GM19023 (cell line): ENCODE results near the gene SDE2.
"Not testable (repeated sequence)": the region's sequence is repeated elsewhere in the genome, so short reads cannot be mapped to it uniquely, and the experiment has no call there.

Experiments
- ATAC-seq: cut with Tn5 transposase; IDR thresholded peaks from one replicate; pipeline ENCODE4 v1.9.1; 2021; ENCODE audit warnings: mild to moderate bottlenecking, moderate library complexity; ENCODE audit not compliant: unreplicated experiment

Gene SDE2

DNA sequence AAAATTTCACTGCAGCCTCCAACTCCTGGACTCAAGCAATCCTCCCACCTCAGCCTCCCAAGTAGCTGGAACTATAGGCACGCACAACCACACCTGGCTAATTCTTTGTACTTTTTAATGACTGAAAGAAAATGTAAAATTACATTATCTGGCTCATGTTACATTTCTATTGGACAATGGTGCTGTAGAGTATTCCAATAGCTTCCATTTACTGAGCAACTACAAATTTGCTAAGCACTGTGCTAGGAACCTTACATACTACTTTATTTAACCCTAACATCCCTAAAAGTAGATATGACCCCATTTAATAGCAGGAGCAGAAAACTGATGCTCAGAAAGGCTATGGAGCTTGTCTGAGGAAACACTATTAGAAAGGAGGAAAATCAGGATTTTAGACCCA lies 19.7 kb downstream of the SDE2 start:
- no peak for ATAC-seq

DNA sequence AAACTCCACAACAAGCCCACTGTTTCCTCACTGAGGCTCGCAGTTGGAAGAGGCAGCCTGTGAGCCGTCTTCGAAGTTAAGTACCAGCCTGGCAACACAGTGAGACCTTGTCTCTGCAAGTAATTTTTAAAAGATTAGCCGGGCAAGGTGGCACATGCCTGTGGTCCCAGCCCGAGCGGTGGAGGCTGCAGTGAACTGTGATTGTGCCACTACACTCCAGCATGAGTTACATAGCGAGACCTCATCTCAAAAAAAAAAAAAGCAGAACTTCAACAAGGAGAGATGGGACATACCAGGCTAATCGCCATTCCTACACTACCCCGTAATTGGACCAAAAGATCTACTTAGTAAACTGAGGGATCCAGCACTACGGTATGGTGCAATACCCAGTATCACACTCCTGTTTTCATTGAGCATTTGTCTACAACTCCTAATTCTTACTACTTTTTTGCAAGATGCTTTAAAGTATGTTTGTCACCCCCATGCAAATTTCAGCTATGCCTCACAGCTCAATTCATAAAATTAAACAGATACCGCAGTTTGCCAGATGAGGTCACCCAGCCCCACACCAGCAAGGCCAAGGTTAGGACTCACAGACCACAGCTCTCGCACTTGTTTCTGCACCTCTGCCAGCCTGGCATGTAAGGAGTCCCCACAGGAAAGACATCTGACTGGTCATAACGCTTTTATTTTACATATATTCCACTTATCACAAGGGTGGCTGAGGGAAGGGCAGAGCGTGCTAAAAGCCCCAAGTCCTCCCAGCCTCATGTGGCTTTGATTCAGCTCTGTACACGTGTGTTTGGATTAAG lies 21.0 kb downstream of the SDE2 start:
- ATAC-seq: peak; percentile 51

DNA sequence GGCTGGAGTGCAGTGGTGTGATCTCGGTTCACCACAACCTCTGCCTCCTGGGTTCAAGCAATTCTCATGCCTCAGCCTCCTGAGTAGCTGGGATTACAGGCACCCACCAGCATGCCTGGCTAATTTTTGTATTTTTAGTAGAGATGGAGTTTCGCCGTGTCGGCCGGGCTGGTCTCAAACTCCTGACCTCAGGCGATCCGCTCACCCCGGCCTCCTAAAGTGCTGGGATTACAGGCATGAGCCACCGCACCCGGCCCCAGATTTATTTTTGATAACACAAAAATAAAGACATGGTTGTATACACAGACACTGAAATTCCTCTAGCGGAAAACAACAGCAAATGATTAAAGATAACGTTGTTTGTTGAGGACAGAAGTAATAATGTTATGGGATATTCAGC lies 24.0 kb downstream of the SDE2 start:
- ATAC-seq: not testable (repeated sequence)

DNA sequence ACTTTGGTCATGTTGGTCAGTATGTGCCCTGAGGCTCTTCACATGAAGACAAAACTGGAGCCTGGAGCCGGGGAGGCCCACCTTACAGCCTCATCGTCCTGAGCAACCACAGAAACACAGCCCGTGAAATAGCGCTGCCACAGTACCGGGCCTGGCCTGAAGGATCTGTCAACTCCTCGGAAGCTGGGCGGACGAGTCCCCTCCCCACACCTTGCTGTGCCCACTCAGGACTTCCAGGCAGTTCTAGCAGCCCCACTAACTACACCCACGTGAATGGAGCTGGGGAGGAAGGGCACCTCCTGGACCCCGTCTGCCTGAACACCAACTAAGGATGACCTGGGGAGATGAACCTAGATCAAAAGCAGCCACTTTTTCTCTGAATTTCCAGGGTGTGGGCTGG lies 24.7 kb downstream of the SDE2 start:
- ATAC-seq: no peak

DNA sequence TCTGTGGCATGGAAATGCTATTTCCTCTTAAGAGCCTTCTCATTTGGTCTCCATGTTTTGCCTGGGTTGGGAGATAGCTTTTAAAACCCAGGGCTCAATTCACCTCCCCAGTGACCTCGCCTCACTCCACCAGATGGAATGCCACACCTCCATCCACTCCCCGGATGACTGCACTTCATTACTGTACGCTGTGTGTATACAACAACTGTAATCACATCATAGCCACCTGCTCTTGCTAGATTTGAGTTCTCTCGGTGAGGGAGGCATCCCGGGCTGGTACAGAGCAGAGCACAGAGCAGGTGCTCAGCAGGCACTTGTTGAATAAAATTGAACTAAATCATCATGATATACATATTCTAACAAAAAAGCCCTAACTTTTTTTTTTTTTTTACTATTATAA lies 26.0 kb downstream of the SDE2 start:
- ATAC-seq: no peak

DNA sequence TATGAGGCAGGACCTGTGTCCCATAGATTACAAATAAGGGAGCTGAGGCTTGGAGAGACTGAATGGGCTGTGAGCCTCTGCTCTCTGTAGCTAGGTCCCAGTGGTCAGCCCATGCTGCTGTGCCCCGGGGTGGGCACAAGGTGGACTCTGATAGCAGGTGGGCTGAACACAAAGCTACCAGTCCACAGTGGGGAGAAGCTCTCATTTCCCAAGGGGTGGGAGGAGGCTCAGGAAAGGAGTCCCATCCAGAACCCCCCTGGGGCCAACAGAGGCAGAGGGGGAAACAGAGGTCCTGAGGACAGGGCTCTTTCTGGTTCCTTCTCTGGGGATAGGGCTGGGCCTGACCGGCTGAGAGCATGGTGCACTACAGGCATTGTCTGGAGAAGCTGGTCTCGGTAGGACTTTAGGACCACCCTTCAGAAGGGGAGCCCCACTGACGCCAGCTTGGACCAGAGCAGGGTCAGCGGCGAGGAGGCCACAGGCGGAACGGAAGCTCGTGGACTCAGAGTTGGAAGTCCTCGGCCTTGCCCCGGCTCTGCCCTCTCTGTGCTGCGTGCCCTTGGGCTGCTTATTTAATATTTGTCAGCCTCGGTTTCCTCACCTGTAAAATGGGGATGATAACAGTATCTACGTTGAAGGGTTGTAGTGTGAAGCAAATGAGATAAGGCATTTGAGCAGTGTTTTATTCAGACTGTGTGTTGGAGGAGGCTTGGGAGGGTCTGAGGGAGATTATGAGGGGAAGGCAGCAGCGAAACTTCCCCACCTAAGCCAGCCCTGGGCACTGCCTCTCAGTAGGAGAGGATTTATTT lies 26.6 kb downstream of the SDE2 start:
- ATAC-seq: no peak

DNA sequence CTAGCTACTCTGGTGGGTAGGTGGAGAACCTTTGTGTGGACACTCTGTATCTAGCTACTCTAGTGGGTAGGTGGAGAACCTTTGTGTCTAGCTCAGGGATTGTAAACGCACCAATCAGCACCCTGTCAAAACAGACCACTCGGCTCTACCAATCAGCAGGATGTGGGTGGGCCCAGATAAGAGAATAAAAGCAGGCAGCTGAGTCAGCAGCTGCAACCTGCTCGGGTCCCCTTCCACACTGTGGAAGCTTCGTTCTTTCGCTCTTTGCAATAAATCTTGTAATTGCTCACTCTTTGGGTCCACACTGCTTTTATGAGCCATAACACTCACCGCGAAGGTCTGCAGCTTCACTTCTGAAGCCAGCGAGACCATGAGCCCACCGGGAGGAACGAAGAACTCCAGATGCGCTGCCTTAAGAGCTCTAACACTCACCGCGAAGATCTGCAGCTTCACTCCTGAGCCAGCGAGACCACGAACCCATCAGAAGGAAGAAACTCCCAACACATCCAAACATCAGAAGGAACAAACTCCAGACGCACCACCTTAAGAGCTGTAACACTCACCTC lies 28.5 kb downstream of the SDE2 start:
- not testable (repeated sequence) for ATAC-seq

DNA sequence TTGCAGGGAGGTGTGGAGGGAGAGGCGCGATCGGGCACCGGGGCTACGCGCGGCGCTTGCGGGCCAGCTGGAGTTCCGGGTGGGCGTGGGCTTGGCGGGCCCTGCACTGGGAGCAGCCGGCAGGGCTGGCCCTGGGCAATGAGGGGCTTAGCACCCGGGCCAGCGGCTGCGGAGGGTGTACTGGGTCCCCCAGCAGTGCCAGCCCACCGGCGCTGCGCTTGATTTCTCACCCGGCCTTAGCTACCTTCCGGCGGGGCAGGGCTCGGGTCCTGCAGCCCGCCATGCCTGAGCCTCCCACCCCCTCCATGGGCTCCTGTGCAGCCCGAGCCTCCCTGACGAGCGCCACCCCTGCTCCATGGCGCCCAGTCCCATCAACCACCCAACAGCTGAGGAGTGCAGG lies 29.4 kb downstream of the SDE2 start:
- ATAC-seq: not testable (repeated sequence)

DNA sequence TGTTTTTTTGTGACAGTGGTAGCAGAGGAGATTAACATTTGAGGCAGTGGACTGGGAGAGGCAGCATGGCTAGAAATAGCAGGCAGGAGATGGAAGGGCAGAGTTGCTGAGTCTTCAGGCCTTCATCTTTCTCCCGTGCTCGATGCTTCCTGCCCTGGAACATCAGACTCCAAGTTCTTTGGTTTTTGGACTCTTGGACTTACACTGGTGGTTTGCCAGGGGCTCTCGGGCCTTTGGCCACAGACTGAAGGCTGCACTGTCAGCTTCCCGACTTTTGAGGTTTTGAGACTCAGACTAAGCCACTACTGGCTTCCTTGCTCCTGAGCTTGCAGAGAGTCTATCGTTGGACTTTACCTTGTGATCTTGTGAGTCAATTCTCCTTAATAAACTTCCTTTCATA lies 33.9 kb downstream of the SDE2 start:
- ATAC-seq: no peak

DNA sequence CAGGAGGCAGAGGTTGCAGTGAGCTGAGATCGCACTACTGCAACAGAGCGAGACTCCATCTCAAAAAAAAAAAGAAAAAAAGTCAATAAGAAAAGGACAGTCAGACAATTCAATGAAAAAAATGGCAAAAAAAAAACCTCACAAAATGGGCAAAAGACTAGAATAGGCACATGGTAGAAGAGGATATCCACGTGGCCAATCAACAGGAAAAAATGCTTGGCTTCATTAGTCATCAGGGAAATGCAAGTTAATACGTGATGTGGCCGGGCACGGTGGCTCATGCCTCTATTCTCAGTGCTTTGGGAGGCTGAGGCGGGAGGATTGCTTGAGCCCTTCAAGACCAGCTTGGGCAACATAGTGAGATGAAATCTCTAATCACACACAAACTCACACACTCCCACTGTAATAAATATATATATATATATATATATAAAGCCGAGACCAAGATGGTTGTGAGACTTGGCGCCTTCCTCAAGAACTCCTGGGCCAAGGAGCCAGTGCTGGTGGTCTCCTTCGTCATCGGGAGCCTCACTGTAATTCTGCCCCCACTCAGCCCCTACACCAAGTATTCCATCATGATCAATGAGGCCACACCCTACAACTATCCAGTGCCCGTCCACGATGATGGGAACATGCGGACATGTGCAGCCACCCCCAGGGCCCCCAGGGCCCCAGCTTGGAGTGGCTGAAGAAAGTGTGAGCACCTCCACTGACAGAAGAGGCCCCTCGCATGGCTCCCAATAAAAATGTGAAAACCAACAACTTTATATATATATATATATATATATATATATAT lies 35.2 kb downstream of the SDE2 start:
- no peak for ATAC-seq

DNA sequence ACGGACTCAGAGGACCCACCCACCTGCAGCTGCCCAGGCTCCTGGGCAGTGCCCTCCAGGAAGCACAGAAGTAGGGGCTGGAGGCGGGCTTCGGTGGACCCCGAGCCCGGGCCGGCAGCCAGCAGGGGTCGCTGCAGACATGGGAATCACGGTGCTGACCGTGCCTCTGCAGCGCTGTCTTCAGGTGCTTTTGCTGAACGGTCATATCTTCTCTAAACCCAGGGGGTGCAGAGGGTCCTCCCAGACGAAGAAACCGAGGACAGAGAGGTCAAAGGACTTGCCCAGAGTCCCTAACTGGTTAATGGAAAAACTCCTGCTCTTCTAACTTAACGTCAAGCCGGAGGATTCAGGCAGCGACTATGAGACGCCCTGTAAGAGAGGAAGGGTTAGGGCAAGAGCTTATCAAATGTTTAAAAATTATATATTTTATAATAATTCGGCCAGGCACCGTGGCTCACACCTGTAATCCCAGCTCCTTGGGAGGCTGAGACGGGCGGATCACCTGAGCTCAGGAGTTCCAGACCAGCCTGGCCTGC lies 36.6 kb downstream of the SDE2 start:
- ATAC-seq: peak; percentile 74

DNA sequence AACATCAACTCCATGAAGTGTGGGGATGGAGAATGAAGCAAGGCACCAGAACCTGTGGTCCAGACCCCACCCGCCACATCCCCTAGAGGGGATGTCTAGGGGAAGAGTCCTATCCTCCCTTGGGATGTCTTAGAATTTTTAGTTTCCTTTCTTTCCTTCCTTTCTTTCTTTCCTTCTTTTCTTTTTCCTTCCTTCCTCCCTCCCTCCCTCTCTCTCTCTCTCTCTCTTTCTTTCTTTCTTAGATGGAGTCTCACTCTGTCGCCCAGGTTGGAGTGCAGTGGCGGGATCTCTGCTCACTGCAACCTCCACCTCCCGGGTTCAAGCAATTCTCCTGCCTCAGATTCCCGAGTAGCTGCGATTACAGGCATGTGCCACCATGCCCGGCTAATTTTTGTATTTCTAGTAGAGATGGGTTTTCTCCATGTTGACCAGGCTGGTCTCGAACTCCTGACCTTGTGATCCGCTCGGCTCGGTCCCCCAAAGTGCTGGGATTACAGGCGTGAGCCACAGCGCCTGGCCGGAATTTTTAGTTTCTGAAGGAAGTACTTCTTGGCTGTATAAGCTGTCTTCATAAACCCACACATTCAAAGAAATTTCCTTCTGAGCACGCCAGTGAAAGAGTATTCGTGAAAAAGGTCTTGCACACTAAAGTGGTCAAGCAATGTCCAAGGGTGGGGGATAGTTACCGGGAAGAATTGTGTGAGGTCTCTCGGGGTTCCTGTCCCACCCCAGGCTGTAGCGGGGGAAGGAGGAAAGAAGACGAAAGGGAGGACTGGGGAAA lies 37.3 kb downstream of the SDE2 start:
- no peak for ATAC-seq

DNA sequence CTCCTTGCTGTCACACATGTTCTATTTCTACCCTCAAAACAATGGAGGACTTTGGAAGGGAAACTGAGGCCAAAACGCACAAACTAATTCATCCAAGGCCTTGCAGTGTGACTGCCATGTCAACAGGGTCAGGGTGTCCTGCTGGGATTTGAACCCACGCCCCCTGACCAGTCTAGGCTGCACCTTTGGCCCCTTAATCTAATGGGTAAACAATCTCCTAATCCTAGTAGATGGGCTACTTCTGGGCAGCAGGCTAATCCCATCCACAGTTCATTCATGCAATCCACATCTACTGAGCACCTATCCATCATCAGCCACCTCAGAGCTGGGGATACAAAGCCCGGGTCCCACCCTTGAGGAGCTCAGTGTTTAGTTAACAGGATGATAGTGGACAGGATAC lies 41.1 kb downstream of the SDE2 start:
- no peak for ATAC-seq

DNA sequence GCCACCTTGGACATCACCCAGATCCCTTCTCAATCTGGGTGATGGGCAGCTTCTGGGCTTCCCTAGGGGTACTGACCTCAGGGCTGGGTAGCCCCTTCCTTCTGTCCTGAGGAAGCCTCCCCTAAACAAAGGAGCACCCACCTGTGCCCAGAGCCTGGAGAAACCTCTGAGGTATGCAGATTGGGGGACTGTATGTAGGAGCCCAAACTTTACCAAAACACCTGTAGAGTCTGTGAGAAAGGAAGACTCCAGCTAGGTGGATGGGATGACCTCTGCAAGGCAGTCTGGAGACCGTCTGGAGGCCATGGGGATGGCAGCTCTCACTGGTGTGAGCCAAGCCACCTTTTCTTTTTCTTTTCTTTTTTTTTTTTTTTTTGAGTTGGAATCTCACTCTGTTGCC lies 44.4 kb downstream of the SDE2 start:
- no peak for ATAC-seq

DNA sequence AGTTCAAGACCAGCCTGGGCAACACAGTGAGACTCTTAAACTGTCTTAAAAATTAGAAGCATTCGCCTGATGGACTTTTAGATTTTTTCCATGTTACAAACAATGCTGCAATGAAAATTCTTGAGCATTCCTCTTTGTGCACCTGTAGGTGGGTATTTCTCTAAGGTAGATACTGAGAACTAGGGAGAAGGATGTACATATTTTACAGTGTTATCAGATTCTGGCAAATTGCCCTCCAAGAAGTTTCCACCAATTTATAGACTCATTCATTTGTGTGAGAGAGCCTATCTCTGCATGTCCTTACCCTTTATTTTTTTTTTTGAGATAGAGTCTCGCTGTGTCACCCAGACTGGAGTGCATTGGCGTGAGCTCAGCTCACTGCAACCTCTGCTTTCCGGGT lies 45.8 kb downstream of the SDE2 start:
- ATAC-seq: no peak

DNA sequence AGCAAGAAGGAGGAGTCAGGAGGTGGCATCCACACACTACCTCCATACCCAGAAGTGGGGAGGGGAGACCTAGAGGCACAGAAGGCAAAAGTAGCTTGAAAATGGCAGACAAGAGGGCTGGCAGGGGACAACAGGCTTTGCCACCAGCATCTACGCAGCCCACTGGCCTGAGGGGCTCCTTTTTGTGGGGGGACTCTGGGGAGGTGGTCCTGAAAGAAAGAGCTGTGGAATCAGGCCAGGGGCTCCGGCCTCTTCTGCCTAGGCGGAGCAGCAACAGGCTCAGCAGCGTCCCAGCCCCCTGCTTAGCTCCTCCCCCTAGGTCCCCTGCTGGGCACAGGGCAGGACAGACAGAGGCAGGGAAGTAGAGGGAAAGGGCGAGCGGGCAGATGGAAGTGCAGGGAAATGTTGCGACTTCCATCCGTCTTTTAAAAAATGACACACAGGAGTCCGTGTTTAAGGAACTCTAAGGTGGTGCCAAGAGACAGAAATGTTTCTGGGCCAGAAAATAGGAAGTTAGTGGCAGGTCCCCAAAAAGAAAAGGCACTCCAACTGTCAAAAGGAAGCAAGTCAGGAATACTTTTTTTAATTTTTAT lies 48.1 kb downstream of the SDE2 start:
- ATAC-seq: no peak

DNA sequence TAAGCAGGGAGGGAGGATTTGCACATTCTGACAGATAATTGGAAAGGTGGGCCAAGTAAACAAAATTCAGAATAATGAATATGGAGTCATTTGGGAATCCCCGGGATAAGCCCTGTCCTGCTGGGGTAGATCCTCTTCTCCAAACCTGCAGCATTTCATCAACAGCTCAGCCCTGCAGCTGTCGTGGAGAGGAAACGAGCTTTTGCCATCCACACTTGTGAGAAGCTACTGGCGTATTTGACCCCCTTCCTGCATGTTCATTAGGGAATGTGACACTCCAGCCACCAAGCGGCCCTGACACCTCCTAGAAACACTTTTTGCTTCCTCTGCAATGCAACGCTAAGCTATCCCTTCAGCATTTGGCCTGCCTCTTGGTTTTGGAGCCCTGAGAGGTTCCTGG lies 50.1 kb downstream of the SDE2 start:
- no peak for ATAC-seq

DNA sequence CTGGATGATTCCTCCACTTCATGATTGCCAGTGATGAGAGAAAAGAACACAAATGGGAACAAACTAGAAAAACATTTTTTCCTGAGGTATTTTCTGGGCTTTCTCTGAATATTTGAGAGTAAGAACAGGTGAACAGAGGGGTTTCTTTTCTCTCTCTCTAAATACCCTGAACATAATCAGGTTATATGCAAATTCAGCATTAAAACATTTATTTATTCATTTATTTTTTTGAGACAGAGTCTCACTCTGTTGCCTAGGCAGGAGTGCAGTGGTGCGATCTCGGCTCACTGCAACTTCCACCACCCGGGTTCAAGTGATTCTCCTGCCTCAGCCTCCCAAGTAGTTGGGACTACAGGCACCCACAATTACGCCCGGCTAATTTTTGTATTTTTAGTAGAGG lies 52.3 kb downstream of the SDE2 start:
- no peak for ATAC-seq

DNA sequence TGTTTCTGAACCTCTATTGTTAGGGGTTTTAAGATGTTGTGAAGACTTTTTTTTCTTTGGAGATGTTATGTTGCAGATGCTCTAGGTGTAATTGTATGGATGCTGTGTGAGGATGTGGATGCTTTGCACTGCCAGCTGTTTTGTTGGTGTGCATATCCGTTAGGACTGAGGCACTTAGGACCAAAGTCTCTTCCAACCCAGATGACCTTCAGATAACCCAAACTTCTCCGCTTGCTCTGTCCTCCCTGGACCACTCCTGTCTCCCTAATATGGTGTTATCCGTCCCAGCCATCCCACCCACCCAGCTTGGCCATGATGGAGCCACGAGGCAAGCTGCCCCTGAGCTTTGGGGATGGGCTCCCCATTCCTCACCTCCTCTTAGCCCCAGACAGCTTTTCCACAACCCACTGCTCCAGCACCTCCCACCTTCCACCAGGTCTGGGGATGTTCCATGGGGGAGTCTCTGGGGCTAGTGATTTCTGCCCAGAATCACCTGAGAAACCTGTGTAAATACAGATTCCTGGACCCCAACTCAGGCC lies 53.0 kb downstream of the SDE2 start:
- ATAC-seq: no peak
